HG02870 (cell line): ENCODE data around the gene NELFCD.
"Not testable (repeated sequence)": the region's sequence is repeated elsewhere in the genome, so short reads cannot be mapped to it uniquely, and the experiment has no call there.

ENCODE experiments used
- ATAC-seq: cut with Tn5 transposase; IDR thresholded peaks from one replicate; pipeline ENCODE4 v1.9.1; 2021; ENCODE audit warnings: mild to moderate bottlenecking, moderate library complexity; ENCODE audit not compliant: unreplicated experiment

Gene NELFCD

DNA sequence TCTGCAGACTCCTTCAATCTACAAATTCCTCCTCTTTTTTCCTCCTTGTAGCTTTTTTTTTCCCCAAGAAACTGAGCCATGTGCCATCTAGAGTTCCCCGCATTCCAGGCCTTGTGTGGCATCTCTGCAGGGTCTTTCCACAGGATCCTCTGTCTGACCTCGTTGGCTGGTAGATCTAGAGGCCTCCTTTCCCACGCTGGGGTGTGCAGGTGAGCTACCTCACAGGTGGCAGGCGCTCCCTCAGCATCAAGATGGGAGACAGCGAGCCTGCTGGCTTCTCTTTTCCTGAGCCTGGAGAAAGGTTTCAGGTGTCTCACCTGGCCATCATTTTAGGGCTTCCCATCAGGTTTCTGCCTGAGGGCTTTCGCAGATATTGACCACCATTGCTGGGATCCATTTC lies 9.6 kb upstream of the NELFCD start:
- ATAC-seq, result no peak

- ATAC-seq, result no peak
Measured at GRCh38 chr20:58973179-58973578, 7.9 kb upstream of the NELFCD start.

DNA sequence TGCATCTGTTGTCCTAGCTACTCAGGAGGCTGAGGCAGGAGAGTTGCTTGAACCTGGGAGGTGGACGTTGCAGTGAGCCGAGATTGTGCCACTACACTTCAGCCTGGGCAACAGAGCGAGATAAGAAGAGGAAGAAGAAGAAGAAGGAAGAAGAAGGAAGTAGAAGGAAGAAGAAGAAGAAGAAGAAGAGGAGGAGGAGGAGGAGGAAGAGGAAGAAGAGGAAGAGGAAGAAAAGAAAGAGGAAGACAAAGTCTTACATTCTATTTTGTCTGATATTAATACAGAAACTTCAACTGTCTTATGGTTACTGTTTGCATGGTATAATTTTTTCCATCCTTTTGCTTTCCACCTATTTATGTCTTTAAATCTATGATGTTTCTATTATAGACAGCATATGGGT lies 7.2 kb upstream of the NELFCD start:
- ATAC-seq, result no peak

DNA sequence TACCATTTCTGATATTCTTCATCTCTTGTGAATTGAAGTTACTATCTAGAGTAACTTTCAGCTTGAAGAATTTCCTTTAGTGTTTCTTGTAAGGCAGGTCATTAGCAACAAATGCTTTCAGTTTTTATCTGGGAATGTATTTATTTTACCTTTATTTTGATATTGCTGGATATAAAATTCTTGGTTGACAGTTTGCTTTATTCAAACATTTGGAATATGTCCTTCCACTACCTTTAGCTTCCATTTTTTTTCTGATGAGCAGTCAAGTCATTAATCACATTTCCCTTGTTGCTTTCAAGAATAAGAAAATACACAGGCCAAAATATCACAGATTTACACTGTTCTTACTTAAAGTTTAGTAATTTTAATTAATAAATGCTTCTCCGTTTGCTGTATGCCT lies 5.7 kb upstream of the NELFCD start:
- no peak for ATAC-seq

DNA sequence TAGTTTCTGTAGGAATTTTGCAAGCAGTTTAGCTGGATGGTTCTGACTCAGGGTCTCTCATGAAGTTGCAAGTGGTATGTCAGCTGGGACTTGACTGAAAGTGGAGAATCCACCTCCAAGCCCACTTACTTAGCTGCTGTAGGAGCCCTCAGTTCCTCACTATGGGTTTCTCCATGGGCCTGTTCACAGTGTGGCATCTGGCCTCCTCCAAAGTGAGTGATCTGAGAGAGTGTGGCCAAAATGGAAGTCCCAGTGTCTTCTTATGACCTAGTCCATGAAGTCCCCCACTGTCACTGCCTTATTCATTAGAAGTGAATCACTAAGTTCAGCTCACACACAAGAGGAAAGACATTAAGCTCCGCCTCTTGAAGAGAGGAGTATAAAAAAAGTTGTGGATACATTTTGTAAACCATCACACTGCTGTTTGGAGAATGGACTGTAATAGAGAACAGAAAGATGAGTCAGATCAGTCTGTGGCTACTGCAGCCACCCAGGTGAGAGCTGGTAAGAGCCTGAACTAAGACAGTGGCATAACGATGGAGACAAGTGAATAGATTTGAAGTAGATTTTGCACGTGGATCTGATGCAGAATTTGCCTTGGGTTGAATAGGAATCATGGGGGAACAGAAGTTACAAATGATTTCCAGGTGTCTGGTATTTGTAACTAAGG lies 4.9 kb upstream of the NELFCD start:
- ATAC-seq, result no peak

DNA sequence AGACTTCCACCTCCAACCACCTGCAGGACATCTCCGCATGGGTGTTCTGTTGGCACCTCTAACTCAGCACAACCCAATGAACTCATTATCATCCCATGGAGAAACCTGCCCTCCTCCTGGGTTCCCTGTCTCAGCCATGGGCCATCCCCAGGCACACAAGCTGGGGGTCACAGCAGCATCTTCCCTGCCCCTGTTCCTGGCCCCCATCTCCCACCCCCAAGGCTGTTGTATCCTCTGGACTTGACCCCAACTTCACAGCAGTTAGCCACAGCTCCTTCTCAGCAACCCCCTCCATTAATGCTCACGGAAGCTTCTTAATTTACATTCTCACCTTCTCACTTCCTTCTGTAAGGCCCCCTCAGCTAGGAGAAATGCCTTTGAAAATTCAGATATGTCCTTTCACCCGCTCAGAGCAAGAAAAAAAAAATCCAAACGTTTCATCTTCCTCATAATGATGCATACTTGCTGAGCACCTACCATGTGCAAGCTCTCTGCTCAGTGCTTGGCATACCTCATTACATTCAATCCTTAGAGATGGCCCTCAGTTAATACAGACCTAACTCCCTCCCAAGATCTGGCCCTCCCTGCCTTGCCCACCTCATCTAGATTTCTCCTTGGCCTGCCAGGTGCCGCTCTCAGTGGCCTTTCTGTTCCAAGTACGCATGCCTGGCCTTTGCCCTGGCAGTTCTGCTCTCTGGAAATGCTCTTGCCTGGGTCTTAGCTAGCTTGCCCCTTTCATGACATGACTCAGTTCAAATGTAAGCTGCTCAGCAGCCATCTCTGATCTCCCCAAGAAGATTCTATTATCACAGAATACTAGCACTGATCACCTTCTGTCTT lies 2.5 kb upstream of the NELFCD start:
- no peak for ATAC-seq

- peak; percentile 12 for ATAC-seq
Measured at GRCh38 chr20:58981628-58982364, 740 bp downstream of the NELFCD start.

DNA sequence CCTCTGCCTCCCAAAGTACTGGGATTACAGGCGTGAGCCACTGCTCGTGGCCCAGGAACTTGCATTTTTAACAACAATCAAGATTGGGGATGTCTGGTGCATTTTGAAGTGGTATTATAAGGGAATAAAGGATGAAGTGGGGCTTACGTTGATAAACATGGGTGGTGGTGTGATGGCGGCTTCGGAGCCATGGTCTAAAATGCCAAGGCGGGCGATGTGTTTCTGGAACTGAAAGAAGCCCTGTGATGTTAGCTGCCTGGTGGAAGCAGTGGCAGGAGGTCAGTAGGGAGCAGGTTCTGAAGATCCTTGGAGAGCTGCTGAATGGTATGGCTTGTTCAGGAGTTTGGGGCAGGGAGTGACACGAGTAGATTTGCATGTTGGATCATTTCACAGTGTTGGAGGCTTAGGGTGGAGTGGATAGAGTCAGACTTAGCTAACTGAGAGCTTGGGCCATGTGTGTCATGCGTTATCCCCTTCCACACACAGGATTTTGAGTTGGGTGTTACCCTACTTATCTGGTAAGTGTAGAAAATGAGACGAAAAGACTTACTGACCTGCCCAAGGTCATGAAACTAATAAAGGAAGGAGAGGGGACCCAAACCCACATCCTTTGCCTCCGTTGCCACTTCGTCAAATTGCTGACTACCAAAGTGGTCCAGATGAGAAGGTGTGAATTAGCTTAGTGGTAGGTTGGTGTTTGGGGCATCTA lies 1.5 kb downstream of the NELFCD start:
- ATAC-seq, result no peak

DNA sequence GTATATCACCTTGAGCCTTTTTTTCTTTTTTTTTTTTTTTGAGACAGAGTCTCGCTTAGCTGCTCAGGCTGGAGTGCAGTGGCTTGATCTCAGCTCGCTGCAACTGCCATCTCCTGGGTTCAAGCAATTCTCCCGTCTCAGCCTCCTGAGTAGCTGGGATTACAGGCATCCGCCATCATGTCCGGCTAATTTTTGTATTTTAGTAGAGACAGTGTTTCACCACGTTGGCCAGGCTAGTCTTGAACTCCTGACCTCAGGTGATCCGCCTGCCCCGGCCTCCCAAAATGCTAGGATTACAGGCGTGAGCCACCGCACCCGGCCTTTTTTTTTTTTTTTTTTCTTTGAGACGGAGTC lies 2.0 kb downstream of the NELFCD start:
- not testable (repeated sequence) for ATAC-seq

DNA sequence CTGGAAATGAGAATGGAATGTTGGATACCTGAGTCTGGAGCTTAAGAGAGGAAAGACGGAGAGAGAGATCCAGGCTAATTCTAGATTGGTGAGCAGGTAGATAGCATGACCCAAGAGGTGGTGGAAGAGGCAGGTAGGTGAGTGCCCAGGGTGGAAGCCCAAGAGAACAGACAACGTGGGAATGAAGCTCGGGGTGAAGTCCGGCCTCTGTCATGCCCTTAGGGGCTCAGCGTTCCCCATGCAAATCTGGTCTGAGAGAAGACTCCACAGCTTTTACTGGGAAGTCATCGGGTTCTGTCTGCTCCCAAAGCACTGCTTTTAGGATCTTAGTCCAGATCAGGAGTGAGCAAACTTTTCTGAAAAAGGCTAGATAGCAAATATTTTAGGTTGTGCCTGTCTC lies 3.6 kb downstream of the NELFCD start:
- ATAC-seq, result no peak

DNA sequence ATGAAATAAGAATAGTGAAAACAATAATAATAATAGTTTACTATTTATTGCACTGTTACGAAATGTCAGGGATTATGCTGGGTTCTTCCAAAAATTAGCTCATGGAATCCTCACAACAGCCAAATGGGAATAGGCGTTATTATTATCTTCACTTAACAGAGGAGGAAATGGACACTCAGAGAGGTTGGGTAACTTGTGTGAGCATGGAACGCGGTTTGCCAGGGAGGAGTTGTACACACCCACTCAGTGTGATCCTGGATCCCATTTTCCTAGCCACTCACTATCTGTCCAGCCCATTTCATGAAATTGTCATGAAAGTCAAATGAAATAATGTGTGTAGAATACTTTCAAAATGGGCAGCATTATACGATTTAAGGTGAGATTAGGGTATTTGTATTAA lies 4.6 kb downstream of the NELFCD start:
- ATAC-seq, result no peak

GRCh38 chr20:58986286-58986967 lies 5.4 kb downstream of the NELFCD start:
- no peak for ATAC-seq

- no peak for ATAC-seq
Measured at GRCh38 chr20:58986968-58987517, 6.0 kb downstream of the NELFCD start.

GRCh38 chr20:58987790-58988564 lies 6.9 kb downstream of the NELFCD start:
- no peak for ATAC-seq

GRCh38 chr20:58988565-58988882 lies 7.5 kb downstream of the NELFCD start:
- ATAC-seq, result no peak

GRCh38 chr20:58989196-58989595 lies 8.1 kb downstream of the NELFCD start:
- ATAC-seq, result no peak

DNA sequence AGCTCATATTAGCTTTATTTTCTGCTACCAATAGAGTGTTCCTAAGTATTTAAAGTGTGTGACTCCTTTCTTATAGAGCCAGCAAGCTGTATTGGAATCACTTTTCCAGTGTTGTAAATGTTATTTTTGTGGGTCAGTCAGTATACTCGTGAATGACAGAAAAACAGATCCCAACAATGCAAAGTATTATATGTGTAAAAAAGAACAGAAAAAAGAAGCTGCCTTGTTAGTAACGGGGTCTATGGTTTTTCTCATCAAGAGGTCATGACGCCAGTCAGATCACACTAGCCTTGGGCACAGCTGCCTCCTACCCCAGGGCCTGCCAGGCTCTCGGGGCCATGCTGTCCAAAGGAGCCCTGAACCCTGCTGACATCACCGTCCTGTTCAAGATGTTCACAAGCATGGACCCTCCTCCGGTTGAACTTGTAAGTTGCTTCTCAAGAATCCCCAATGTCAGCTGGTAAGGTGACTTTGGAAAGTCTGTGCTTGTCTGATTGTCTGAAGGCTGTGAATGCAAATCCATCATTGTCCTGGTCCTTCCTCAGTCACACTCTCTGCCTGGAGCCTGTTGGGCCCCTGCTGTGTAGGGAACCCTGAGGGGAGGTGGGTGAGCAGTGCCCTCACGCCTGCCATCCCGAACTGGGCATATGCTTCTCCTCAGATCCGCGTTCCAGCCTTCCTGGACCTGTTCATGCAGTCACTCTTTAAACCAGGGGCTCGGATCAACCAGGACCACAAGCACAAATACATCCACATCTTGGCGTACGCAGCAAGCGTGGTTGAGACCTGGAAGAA lies 9.8 kb downstream of the NELFCD start:
- ATAC-seq, result no peak

DNA sequence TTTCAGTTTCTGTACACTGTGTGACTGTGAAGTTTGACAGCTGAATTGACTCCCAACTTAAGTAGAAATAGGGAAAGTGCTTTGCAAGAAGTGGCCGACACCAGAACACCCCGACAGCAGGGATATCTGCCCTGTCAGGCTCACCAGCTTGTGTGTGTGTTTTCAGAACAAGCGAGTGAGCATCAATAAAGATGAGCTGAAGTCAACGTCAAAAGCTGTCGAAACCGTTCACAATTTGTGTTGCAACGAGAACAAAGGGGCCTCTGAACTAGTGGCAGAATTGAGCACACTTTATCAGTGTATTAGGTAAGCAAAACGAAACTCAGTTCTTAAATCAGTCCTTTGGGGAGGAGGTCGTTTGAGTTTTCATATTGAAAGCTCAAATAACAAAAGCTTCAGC lies 10.7 kb downstream of the NELFCD start:
- ATAC-seq, result no peak

GRCh38 chr20:58992911-58993310 lies 11.9 kb downstream of the NELFCD start:
- ATAC-seq, result no peak
